GM11168 (cell line): ENCODE measurements around the gene VAPB.
"Not testable (repeated sequence)": the region's sequence is repeated elsewhere in the genome, so short reads cannot be mapped to it uniquely, and the experiment has no call there.

ENCODE experiments used
- in situ Hi-C: fragments of 300-500 bp; cut with MboI; formaldehyde crosslinking; loops from one replicate; pipeline ENCODE4 v1.12.0; 2022; ENCODE audit warnings: low sequenced_read_pairs; ENCODE audit not compliant: unreplicated experiment

VAPB gene

DNA sequence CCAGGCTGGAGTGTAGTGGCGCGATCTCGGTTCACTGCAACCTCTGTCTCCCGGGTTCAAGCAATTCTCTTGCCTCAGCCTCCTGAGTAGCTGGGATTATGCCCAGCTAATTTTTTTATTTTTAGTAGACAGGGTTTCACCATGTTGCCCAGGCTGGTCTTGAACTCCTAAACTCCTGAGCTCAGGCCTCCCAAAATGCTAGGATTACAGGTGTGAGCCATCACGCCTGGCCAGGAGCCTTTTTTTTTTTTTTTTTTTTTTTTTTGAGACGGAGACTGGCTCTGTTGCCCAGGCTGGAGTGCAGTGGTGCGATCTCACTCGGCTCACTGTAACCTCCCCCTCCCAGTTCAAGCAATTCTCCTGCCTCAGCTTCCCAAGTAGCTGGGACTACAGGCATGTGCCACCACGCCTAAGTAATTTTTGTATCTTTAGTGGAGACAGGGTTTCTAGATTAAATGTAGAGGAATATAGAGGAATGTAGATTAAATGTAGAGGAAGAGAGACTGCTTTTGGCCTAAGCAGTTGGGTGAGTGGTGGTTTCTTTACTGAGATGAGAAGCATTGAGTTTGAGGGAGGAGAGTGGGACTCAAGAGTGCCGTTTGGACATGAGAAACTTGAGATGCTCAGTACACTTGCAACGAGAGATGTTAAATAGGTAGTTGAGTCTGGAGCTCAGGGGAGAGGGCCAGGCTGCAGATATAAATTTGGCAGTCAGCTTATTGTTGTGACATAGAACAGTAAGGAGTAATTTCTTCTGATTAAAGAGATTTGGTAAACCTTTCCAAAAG, 16.7 kb downstream of the VAPB start:
- in situ Hi-C loops: no loop called here

DNA sequence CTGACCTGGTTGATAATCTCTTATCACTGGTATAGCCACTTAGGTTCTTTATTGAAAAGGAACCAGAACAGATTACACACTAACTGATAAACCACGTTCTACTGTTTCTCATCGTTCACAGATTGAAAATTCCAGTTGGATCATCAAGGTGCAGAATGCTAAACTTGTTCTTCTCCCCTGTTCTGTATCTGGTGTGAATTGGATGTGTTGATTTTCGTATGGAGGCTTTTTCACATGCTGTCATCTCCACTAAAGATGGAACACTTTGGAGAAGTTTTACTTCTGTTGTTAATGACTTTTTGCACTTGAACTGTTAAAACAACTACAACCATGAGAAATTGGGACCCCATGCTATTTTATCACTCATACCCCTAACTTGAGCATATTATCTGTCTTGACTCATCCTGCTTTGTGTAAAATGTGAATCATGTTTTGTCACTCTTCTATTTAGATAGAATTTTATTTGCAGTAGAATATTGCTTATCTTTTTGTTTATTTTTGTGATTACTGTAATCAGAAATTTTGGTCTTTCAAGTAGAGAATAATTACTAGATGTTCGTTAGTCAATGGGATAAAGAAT, 17.5 kb downstream of the VAPB start:
- in situ Hi-C loops: no loop called here

DNA sequence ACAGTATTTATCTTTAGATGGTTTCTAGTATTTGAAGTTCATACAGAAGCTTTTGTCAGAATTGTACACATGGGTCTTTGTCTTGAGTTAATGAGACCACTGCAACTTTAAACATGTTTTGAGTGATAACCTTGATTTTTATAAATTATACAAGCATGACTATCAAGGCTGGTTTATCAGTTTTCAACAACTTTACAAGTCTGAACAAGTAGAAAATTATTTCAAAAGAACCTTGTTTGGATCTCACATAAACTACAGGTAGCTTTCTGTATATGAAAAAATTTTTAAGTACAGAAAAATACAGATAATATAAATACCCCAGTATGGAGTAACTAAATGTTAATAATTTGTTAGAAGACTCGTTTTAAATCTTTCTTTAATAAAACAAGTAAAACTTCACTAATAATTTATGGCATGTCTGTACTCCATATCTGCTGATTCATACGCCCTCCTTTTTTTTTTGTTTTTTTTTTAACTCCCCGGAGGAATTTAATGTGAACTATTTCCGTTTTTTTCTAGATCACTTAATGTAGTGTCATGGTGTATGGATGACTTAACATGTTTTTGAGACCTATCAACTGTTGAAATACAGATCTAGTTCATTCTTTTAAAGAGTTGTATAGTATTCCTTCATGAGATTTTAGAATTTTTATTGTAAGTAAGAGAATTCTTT, 18.3 kb downstream of the VAPB start:
- in situ Hi-C loops: no loop called here

DNA sequence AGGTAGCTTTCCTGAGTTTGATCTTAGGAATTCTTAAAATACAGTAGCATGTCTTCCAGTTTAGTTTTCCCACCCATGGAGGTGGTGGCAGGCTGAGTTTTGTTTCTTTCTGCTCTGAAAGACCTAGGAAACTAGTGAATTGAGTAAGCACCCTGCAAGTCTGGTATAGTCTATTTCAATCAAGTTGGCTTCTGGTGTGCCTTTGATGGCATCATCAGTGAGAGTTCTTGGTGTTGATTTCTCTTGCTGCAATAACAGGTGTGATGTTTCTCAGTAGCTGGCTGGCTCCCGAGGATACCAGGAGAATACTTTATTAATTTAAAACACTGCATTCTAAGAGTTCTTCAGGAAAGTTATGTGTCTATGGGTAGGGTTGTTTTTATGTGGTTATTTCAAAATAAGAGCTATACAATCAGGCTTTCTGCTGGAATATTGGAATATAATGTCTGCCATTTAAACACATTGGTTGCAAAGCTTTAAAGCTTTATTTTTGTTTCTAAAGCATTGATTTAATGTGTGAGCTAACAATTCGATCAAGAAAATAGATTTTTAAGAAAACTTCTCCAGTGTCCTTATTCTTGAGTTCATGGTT, 19.0 kb downstream of the VAPB start:
- in situ Hi-C loops: no loop called here

DNA sequence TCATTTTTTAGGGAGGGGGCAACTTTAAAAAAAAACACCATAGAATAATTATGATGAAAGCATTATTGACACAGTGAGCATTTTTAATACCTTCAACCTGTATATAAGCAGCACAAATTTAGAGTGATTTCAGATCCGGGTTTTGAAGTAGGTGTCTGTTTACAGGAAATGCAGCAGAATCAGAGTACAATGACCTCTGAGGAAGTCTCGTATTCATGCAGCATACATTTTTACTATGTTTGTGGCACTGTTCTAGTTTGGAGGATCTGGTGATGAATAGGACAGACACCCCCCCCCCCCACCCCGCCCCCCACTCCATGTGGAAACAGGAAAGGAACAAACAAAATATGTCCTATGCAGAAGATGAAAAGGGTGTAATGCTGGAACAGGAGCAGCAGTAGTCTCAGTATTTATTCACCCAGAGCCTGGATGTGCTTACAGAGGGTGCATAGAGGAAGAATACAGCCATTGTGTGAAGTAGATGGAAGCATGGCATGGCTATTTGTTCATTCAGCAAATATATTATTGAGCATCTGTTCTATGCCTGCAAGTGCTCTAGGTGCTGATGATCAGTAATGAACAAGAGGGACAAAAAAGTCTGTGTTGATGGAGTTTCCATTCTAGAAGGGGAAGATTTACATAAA, 19.7 kb downstream of the VAPB start:
- in situ Hi-C loops: no loop called here

DNA sequence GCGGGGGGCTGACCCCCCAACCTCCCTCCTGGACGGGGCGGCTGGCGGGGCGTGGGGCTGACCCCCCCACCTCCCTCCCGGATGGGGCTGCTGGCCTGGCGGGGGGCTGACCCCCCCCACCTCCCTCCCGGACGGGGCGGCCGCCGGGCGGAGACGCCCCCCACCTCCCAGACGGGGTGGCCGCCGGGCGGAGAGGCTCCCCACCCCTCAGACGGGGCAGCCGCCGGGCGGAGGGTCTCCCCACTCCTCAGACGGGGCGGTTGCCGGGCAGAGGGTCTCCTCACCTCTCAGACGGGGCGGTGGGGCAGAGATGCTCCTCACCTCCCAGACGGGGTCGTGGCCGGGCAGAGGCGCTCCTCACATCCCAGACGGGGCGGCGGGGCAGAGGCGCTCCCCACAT, 25.2 kb downstream of the VAPB start:
- in situ Hi-C loops: not testable (repeated sequence)

DNA sequence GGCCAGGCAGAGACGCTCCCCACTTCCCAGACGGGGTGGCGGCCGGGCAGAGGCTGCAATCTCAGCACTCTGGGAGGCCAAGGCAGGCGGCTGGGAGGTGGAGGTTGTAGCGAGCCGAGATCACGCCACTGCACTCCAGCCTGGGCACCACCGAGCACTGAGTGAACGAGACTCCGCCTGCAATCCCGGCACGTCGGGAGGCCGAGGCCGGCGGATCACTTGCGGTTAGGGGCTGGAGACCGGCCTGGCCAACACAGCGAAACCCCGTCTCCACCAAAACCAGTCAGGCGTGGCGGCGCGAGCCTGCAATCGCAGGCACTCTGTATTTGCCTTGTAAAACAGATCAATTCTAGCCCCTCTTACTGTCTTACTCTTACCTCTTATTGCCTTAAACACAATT, 25.8 kb downstream of the VAPB start:
- in situ Hi-C loops: not testable (repeated sequence)

DNA sequence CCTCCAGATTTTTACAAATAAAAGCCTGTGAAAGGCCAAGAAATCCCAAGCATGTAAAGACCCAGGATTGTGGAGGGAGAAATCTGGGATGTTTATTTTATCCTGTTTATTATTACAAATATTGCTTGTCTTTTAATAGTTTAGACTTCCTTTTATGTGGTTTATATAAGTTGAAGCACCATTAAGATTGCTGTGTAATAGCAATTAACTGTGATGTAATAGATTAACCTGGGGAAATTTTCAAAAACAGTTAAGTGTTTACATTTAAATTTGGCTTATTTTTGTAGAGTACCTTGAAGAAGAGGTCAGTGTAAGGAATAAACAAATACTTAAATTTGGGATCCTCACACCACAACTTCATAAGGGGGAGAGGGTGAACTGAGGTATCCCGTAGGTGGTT, 27.0 kb downstream of the VAPB start:
- in situ Hi-C loops: no loop called here

DNA sequence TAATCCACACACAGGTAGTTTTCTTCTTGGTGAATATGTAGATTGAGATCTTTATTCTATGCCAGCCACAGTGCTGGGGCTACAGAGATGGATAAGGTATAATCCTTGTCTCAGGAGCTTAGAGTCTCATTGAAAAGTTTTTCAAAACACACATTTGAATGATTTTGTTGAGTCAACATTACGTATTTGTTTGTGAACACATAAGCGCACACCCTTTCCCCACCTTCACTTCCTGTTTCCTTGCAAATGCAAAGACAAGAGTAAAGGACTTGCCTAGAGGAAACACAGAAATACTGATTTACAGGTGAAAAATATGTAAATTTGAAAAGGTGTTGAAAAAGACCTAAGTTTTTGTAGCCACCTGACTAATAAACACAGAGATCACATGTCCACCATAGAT, 27.8 kb downstream of the VAPB start:
- in situ Hi-C loops: no loop called here

DNA sequence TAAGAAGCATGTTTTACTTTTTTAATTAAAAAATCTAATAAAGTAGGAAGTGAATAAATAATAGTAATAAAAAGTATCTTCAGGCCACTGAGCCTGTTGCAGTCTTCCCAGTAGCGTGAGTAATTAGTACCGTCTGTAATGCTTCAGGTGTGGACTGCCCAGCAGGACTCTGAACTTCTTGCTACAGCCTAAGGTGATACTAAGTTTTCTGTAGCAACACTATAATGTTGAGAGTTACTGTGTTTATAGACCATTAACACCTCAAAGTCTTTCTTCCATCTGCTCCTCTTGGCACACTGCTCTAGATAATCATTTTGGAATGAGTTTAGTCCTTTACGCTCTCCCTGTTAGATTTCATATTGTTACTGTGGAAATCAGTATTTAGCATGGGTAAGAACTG, 28.4 kb downstream of the VAPB start:
- in situ Hi-C loops: no loop called here

DNA sequence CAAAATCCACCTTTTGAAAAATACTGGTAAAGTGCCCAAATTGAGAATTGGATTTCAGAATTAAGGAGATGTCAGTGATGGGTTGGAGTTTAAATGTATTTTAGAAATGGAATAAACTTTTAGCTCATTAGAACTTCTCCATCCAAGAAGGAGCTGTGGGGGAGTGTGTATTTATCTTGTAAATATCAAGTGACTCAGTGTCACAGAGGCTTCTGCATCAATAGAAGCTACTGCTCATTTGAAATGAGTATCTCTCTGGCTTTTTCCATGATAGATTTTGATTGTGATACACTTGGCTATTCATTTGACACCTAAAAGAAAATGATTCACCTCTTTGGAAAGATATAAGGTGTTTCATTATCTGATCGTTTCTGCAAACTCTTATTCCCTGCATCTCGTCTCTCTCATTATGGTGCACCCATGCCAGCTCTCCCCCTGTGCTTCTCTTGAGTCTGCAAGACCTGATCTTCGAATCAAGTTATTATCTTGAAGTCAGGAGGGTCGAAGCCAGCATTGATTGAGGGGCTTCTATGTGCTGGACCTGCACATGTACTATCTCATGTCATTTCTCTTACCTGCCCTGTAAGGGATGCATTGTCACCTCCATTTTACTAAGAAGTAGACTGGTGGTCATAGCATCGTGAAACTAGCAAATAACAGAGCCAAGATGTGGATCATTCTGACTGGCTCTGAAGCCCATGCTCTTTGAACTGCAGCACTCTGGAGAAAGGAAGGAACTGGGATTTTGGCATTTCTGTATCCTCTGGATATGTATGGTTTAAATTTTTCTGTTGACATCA, 30.1 kb downstream of the VAPB start:
- in situ Hi-C loops: no loop called here

DNA sequence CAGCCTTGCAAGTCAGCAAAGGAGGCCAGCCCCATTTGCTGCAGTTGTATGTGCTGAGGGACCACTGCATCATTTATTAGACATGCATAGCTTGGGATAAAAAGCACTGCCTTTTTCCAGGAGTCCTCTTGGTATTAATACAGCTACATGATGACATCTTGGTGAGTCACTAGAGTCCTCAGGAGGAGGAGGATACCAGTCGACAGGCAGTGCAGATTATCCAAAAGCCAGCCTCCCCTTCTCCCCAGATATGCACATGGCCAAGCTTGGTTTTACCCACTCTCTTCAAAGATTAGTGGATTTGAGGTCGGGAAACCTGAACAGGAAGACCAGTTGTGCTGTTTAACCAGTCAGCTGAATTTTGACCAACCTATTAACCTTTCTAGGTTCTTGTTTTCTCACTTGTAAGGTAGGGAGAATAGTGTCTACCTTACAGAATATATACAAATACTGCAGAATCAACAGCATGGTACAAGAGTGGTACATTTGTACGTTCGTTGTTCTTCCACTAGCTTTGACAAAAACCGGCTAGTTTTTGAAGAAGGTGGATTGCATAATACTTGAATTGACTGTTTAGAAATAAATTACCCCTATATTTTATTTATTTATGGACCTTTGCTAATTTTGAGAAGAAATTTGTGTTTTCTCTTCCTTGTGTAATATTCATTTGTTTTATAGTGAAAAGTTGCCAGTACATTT, 31.9 kb downstream of the VAPB start:
- in situ Hi-C loops: no loop called here

DNA sequence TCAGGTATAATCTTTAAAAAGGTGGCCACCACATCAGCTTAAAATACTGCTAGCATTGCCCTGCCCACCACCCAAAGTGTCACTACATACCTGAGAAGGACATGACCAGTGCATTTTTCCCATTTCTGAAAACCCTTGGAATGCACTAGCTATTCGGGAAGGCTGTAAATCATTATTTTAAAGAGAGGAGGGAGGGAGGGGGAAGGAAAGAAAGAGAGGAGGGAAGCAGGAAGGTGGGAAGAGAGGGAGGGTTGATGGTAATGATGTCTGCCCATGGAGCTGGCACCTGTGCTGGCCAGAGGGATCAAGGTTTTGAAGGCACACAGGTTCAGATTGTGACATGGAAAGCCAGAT, 32.4 kb downstream of the VAPB start:
- in situ Hi-C loops: no loop called here

DNA sequence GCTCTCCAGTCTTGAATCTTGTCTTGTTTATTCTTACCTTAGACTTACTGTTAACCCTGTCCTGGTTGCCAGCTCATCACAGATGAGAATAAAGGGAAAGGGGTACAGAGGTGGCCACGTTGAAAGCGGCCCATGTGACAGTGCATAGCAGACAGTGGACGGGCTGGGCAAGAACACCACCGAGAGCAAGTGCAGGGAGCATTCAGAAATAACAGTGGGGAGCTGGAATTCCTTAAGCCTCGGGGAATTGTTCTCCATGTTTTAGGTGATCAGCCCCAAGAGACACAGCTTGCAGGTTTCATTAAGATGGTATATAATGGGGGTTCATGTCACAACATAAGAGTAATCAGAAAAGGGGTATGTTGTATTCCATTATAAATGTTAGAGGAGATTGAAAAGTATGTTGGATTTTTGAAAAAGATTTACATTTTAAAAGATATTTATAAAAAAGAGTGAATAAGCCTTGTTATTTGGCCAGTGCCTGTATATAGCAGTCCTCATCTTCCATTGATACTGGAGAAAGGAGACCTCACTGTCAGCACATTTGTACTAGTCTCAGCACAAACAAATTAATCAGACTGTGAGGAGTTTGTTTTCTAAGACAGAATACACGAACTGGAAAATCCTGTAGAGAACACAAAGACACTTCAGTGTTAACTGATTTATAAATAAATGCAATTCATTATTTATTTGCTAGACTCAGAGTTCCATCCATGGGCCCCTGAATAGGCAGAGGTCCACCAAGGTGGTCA, 35.4 kb downstream of the VAPB start:
- in situ Hi-C loops: no loop called here

DNA sequence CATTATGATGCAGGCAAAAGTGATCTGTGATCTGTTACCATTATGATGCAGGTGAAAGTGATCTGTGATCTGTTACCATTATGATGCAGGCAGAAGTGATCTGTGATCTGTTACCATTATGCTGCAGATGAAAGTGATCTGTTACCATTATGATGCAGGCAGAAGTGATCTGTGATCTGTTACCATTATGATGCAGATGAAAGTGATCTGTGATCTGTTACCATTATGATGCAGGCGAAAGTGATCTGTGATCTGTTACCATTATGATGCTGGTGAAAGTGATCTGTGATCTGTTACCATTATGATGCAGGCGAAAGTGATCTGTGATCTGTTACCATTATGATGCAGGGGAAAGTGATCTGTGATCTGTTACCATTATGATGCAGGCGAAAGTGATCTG, 38.5 kb downstream of the VAPB start:
- in situ Hi-C loops: not testable (repeated sequence)

DNA sequence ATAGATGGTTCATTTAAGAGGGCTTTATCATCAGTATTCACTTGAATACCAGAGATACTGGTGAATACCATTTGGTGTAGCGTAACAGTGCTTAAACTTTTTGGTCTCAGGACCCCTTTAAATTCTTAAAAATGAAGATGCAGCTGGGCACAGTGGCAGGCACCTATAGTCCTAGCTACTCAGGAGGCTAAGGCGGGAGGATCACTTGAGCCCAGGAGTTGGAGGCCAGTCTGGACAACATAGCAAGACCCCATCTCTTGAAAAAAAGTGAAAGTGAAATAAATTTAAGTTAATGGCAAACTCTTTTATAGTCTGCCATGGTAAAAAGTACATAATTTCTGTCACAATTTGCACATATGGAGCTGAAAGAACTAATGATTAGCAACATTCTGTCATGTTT, 39.3 kb downstream of the VAPB start:
- in situ Hi-C loops: no loop called here

DNA sequence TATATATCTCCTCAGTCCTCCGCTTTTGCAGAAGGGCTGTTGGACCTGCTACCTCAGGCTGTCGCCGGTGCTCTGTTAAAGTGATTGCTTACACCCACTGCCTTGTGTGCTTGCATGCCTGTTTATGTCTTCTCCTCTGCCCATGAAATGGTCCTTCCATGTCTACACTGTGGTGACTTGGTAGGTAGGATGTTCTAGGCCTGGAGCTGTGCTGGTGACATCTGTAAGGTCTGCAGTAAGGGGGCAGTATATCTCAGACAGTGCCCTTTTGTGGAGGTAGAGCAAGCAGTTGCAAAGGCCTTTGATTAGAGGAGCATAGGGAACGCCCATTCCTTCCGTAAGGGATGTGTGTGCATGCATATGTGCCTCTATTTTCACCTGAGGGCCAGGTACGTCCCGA, 40.3 kb downstream of the VAPB start:
- in situ Hi-C loops: no loop called here

DNA sequence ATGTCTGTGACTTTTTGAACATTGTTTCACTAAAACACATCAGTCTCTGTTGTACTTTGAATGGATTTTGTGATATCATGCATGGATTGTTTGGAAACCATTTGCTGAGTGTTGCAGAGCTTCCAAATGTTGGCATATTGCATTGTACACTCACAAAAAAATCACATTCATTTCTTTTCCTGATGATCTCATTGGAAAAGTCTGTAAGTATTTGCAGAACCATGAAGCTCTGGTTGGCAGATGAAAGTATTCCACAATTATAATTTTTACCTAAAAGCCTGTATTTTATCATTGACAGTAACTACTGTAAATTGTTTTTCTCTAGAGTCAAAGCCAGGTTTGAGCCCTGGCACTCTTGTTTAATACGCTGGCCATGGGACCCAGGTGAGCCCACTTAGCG, 42.1 kb downstream of the VAPB start:
- in situ Hi-C loops: no loop called here
